Brain microvascular endothelial cell (primary cell): ENCODE results near the gene TXNDC5.
A peak's percentile ranks its signal among the peaks of the same experiment; 100 is the strongest.
"Not testable (repeated sequence)": the region's sequence is repeated elsewhere in the genome, so short reads cannot be mapped to it uniquely, and the experiment has no call there.

ENCODE experiments used
- DNase-seq: peaks from one replicate; pipeline ENCODE4 v3.0.0-alpha.2; 2020
- H3K27ac ChIP-seq: fragments of 250-450 bp; sonication (Bioruptor Pico); 2 replicates; pipeline ENCODE4 v1.5.1; 2020; ENCODE audit warnings: mild to moderate bottlenecking, moderate library complexity
- H3K27me3 ChIP-seq: fragments of 250-450 bp; sonication (Bioruptor Pico); replicated peaks from 2 replicates; pipeline ENCODE4 v1.5.1; 2020; ENCODE audit warnings: mild to moderate bottlenecking
- H3K36me3 ChIP-seq: fragments of 250-450 bp; sonication (Bioruptor Pico); replicated peaks from 2 replicates; pipeline ENCODE4 v1.5.1; 2020; ENCODE audit warnings: mild to moderate bottlenecking
- H3K4me3 ChIP-seq: 2 replicates; pipeline ENCODE4 v1.5.1; 2011; ENCODE audit warnings: low read depth, mild to moderate bottlenecking, control low read depth, low read length, moderate library complexity
- in situ Hi-C: cut with HindIII; loops from 2 replicates; pipeline ENCODE4 v1.10.0; 2017; ENCODE audit warnings: low sequenced_read_pairs, low pct_ligation_motif_present
- TF ChIP-seq, protein P1 (sequence below): IDR thresholded peaks from 2 replicates; pipeline ENCODE4 v1.5.1; 2011; ENCODE audit warnings: low read depth, mild to moderate bottlenecking, moderate library complexity, low read length, control low read depth, inconsistent platforms; ENCODE audit errors: missing control alignments

The TXNDC5 gene

DNA sequence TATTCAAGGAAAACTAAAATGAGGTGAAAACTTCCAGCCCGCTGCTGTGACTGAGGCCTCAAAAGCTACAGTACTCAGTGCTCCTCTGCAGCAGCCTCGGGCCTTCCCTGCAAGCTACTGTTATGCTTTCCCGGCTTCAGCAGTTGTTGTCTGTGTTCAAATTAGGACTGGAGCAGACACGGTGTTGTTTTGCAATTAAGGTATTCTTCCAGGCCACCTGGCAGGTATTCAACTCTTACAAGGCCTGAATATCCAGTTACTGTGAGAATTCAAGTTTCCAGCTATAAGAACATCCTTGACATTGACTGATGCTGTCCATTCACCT, 10.7 kb downstream of the TXNDC5 start:
- no peak for DNase-seq
- no peaks in the 10 kb centered on the region for H3K27me3 ChIP-seq
- no peak overlapping the region for H3K27ac ChIP-seq
- no peak overlapping the region for H3K4me3 ChIP-seq
- in situ Hi-C loops, result no loop called here
- peaks cover 79% of the 10 kb centered on the region for H3K36me3 ChIP-seq
- TF ChIP-seq, protein P1, sequence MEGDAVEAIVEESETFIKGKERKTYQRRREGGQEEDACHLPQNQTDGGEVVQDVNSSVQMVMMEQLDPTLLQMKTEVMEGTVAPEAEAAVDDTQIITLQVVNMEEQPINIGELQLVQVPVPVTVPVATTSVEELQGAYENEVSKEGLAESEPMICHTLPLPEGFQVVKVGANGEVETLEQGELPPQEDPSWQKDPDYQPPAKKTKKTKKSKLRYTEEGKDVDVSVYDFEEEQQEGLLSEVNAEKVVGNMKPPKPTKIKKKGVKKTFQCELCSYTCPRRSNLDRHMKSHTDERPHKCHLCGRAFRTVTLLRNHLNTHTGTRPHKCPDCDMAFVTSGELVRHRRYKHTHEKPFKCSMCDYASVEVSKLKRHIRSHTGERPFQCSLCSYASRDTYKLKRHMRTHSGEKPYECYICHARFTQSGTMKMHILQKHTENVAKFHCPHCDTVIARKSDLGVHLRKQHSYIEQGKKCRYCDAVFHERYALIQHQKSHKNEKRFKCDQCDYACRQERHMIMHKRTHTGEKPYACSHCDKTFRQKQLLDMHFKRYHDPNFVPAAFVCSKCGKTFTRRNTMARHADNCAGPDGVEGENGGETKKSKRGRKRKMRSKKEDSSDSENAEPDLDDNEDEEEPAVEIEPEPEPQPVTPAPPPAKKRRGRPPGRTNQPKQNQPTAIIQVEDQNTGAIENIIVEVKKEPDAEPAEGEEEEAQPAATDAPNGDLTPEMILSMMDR, result no peak

DNA sequence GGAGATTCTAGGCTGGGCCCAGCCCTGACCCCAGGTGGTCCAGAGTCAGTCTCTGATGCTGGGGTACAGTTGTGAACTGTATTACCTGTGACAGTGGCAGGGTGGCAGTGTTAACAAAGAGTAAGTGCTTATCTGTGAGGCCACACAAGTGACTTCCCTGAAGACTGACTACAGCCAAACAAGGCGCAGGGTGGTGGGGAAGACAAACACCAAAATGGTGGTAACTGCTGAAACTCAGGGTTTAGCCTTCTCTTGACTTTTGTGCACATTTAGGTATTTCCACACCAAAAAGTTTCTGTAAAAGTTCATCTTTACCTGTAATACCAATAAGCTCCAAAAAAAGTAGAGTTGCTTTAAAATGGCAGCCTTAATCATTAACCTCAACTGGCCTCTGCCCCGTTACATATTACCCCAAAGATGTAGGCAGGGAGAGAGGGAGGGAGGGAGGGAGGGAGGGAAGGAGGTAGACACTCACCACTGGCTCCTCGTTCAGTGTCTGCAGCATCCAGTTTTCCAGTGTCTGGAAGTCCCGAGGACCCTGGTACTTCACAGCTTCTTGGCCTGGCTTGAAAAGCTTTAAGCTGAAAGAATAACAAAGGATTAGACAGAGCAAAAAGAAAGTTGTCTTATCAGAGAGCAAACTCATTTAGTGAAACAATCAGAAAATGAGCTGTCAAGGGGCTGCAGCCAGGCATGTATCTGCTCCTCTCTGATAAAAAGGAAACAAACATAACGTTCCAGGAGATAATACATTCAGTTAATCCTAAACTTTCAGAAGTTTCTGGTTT, 11.3 kb downstream of the TXNDC5 start:
- H3K4me3 ChIP-seq, result no peak overlapping the region
- TF ChIP-seq, protein P1, result peak; percentile 39
- no peak overlapping the region for H3K27ac ChIP-seq
- DNase-seq, result no peak
- in situ Hi-C loops, result no loop called here
- peaks cover 79% of the 10 kb centered on the region for H3K36me3 ChIP-seq
- no peaks in the 10 kb centered on the region for H3K27me3 ChIP-seq

DNA sequence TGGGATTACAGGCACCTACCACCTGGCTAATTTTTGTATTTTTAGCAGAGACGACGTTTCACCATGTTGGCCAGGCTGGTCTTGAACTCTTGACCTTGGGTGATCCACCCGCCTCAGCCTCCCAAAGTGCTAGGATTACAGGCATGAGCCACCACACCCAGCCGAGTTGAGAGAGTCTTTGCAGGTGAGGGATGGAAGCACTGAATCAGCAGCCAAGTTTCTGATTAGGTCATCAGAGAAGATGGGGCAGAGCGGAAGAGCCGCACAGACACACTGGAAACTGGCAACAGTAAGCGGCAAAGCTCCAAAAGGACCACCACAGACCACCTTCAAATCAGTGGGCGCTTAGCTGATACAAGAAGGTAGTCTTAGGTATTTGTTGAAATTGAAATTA, 12.4 kb downstream of the TXNDC5 start:
- H3K4me3 ChIP-seq, in situ Hi-C loops, H3K27ac ChIP-seq, H3K27me3 ChIP-seq, DNase-seq: not testable (repeated sequence)
- H3K36me3 ChIP-seq, result peaks cover 78% of the 10 kb centered on the region

DNA sequence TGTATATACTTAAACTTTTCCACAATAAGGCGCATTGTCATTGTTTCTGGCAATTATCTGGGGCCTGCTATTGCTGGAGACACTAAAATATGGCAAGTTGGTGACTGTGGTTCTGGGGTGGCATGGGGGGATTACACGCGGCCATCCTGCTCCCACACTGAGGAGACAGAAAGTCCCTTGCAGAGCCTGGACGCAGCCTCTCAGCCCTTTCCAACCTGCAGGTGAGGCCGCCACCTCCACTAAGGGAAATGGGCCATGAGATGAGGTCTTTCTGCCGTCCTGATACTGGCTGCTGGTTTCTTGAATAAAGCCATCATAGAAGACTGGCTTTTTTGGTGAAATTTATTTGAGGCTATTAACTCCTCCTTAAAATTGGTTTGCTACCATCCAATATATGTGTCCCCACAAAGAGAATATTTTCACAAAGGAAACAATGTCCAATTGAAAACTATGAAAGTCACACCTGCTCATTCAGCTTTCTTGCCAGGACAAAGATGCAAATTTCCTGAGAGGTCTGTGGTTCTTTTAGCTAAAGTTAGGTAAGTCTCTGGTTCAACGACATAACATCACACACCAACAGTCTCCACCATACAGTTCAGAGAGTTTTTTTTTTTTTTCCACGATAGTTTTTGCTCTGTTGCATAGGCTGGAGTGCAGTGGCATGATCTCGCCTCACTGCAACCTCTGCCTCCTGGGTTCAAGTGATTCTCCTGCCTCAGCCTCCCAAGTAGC, 13.0 kb downstream of the TXNDC5 start:
- Histone ChIP-seq H3K27me3 (no peaks in the 10 kb centered on the region), H3K27ac (no peak overlapping the region), H3K4me3 (no peak overlapping the region), H3K36me3 (peaks cover 77% of the 10 kb centered on the region)
- DNase-seq, result no peak
- in situ Hi-C loops, result no loop called here
- TF ChIP-seq, protein P1, result no peak

DNA sequence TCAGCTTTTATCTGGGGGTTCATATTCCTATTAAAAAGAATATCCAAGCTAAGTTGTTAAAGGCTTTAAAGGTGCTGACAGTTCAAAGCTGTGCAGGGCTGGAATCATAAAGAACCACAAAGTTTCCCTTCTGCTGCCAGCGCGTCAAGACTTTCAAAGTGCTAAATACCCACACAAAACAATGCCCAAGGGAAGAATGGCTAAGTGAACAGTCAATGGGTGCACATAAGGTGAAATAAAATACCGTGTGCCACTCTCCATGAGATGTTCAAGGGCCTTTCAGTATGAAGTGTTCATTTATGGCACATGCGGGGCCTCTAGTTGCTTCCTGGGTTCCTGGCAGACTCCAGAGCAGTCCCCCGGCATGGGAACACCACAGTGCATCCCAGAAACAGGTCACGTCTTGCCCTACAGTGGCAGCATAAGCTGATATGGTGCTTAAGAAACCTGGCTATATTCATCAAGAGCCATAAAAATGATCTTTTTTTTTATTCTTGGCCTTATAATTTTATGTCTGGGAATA, 14.1 kb downstream of the TXNDC5 start:
- DNase-seq, result no peak
- in situ Hi-C loops, result no loop called here
- Histone ChIP-seq H3K27me3 (no peaks in the 10 kb centered on the region), H3K4me3 (no peak overlapping the region), H3K36me3 (peaks cover 85% of the 10 kb centered on the region), H3K27ac (no peak overlapping the region)
- TF ChIP-seq, protein P1, result no peak

DNA sequence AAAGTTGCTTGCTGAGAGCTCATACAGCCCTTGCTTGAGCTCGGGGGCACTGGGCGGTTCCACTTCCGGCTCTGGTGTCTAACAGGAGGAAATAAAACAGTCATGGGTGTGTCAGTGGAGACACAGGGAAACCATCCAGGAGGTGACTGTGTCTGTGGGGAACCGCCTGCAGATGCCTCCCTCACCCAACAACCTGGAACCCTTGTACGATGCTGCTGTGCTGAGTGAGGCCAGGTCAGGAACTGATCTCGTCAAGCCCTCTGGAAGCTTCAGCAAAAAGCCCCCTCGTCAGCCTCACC, 15.5 kb downstream of the TXNDC5 start:
- DNase-seq, result no peak
- H3K27ac ChIP-seq, result no peak overlapping the region
- TF ChIP-seq, protein P1, result no peak
- H3K4me3 ChIP-seq, result no peak overlapping the region
- in situ Hi-C loops, result no loop called here
- H3K27me3 ChIP-seq, result no peaks in the 10 kb centered on the region
- H3K36me3 ChIP-seq, result peaks cover 83% of the 10 kb centered on the region
